ENCODE measurements around the gene GPR107. TPM values are rescaled to one million over a fixed set of nuclear protein-coding genes. Genes with fewer than 3 reads are reported as not detected.

Gene GPR107
- polyA plus RNA-seq, 10 donors, result 30.9 to 40.3 (median 35.8) TPM

DNA sequence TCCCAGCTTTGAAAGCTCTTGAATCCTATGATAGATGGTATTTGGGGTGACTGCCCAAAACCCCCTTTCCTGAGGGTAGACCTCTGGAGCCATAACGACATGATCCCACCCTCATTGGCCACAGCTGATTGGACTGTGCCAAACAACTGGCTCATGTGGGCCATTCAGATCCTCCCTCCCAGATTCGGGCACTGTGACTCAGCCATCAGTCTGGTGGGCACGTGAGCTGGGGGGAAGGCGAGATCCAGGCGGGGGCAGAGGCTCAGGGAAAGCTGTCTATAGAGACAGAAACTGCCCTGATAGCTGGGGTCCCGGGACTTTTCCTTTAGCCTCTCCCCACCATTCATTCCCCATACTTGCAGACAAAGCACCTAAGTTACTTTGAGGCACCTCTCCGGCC is 103.4 kb downstream of the GPR107 start:
- no peak for DNase-seq

DNA sequence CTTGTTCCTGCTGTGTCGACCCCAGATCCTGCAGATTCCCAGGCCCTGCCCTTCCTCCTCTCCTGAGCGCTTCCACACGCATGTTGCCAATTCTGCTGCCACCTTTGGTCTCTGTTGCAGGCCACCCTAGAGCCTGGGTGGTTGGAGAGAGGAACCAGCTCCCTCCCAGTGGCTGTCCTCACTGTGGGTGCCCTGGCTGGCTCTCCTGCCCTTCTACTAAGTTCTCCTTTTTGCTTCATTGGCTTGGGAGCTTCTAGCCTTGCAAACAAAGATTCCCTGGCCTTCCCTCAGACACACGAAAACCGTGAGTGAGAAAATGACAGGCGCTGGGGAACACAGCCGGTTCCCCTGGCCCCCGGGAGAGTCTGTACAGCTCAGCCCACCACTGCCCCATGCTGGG is 104.3 kb downstream of the GPR107 start:
- DNase-seq, result no peak

DNA sequence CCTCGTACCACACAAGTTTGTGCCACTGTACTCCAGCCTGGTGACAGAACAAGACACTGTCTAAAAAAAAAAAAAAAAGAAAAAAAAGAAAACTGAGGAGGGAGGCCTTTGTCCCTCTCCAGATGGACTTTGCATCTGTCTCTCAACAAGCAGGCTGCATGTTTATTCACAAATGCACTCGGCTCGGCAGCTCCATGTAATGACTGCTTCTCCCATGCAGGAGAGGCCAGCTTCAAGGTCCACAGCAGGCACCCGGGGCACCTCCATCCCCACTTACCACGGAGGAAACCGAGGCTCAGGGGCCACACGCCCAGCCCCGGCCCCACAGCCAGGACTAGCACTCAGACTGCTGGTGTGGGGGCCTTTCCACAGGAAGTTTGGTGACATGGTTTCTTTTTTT is 105.4 kb downstream of the GPR107 start:
- DNase-seq, result no peak

DNA sequence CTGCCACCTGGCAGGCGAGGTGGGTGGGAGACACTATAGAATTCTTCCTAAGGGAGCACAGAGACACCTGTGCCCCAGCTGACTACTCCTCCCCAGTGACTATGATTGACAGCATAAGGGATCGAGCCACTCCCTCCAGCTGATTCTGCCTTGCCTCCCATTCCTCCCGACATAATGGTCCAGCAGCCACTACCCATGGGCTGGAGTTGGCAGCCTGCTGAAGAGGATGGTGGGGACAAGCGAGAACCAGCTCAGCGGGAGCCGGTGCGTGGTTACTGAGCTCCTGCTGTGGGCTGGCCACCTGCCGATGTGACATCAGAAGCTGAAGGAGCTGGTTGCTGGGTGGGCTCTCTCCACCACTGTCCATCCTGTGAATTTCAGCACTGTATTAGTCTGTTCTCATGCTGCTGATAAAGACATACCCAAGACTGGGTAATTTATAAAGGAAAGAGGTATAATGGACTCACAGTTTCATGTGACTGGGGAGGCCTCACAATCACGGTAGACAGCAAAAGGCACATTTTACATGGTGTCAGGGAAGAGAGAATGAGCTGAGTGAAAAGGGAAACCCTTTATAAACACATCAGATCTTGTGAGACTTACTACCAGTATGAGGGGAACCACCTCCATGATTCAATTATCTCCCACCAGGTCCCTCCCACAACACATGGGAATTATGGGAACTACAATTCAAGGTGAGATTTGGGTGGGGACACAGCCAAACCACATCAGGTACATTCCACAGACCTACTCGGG is 106.4 kb downstream of the GPR107 start:
- no peak for DNase-seq

DNA sequence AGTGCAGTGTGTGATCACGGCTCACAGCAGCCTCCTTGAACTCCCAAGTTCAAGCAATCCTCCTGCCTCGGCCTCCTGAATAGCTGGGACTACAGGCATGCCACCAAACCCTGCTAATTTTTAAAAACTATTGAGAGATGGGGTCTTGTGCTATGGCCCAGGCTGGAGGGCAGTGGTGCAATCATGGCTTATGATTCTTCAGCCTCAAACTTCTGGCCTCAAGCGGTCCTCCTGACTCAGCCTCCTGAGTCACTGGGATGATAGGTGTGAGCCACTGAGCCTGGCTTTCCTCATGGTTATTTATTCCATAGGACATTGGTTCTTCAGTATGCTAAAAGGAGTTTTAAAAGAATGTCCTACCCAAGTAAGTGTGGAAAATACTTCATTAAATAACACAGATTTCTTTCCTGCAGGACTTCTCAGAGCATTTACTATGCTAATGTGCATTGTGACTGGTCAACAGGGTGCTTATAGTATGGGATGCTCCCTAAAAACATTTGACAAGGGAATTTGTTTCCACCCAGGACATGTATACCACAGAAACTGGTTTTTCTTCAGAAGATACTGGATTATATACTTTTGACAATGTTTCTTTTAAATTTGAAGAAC is 107.3 kb downstream of the GPR107 start:
- DNase-seq, result no peak

DNA sequence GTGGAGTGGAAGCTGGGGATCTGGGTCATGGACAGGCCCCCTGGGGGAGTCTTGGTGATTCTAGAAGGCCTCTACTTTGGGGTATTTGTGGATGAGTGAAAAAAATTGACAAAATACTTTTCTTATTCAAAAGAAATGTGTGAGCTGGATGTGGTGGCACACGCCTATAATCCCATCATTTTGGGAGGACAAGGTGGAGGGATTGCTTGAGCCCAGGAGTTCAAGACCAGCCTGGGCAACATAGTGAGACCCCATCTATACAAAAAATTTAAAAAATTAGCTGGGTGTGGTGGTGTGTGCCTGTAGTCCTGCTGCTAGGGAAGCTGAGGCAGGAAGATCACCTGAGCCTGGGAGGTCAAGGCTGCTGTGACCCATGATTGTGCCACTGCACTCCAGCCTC is 111.9 kb downstream of the GPR107 start:
- DNase-seq, result no peak

DNA sequence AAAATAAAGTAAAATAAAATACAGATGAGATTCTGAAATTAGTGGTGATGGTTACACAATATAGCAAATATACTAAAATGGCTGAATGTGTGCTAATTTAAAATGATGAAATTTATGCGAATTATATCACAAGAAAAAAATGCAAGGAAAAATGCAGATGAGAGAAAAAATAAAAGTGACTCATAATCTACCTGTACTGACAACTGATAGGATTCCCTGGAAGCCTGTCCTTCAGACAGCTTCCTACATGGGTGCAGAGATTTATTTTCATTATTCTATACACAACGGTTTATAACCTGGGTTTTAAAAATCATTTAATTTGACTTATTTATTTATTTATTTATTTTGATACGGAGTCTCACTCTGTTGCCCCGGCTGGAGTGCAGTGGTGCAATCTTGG is 112.7 kb downstream of the GPR107 start:
- no peak for DNase-seq

DNA sequence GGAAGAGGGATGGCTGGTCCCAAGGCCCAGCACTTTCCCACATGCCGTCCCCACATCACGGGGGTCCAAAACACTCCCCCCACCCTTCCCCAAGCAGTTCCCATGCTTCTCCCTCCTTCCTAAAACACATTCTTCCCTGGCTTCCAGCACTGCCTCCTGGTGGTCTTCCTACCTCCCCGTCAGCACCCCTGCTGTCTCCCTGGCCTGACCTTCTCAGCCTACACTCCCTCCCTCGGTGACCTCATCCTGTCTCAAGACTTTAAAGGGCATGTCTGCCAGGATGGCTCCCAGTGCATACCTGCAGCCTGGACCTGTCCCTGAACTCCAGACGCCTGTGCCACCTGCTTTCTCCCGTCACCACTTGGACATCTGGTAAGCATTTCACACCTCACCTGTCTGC is 114.2 kb downstream of the GPR107 start:
- no peak for DNase-seq

DNA sequence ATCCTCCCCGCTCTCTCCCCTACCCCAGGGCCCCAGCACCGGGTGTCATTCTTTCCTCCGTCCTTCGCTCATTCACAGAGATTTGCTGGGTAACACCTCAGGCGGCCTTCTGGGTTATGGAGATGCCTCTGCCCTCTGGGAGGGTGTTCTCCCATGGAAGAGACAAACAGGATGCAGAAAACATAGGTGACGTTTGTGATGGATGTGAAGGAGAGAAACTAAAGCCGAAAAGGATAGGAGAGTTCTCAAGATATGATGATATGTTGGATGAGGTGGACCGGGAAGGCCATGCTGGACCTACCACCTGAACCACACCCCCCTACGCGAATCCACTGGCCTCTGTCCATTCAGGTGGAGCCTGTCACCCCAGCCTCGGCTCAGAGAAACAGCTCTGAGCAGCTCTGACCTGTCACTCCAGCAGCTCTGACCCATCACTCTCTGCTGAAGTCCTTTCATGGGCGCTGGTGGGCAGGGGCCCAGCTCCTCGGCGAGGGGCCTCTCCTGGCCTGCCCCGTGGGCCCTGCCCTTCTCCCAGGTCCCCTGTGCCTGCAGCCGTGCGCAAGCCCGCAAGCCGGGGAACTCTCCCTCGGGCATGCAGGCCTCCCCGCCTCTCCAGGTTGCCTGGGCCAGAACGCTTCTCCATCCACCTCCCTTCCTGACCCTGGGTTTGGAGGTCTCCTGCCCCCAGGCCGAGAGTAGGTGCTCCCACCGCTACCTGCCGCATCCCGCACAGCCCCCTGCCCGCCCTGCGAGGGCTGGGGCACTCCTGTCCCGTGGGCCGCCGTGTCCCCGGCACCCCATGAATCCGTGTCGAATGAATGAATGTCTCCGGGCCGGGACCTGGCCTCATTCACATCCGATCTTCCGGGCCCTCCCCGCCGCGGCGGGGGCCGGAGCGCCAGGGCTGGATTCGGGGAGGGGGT is 117.8 kb downstream of the GPR107 start:
- peak in 1 of 3 donors; percentile 30 for DNase-seq

DNA sequence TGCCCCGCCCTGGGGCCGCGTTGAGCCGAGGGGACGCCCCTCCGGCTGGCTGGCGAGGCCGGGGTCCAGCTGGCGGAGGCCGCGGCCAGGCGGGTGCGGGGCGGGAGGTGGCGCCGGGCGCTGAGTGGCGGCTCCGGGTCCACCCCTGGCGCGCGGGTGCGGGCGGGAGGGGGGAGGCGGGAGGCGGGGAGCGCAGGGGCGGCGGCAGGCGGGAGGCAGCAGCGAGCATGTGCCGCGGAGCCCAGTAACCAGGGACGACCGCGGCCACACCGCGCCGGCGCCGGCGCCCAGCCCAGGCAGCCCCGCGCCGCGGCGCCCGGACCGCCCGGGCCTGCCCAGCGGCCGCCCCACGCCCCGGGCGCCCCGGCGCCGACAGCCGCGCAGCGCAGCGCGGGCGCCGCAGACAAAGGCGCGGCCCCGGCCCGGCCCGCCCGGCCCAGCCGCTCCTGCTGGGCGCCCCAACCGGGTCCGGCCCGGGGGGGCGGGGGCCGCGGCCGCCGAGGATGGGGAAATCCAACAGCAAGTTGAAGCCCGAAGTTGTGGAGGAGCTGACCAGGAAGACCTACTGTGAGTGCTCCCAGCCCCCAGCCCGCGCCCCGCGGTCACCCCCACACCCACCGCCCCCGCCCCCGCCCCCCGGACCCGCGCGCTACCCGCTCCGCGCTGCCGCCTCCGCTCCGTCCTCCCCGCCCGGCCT is 118.6 kb downstream of the GPR107 start, which contains the start of gene NCS1:
Gene NCS1 (plus strand): TSS at position 244 of the 697 bp plus-strand sequence. CDS start 260 bp downstream, at position 504.
- peak; percentile 59 to 84 (median 78) for DNase-seq

DNA sequence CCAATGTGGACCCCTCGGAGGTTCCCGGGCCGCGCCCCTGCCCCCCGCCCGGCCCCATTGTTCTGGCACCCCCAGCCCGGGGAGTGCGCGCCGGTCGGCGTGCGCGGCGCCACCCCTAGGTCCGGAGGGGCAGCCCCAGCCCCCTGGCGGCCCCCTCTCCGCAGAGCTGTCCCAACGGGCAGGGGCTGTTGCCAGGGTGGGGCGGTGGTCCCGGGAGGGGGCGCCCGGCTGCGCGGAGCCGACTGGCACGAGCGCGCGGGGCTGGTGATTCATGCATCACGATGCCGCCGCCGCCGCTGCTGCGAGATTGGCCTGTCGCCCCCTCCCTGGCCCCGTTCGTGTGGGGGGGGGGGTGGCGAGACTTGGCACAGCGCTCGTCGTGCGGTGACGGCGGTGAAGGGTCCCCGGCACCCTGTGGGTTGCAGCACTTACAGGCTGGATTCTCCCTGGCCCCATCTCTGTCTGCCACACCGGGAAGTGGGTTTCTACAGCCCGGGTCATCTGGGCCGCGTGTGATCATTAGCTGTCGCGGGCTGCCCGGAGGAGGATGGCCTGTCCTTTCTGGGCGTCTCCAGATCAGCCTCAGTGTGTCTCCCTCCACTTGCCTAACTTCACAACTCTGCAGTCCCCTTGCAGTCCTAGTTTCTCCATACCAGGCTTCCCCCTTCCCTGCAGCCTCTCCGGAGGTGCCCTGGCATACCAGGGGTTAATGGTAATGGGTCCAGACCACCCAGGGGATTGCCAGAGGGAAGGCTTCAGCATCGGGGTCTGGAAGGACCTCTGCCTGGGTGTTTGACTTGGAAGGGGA is 119.4 kb downstream of the GPR107 start:
- peak in 1 of 3 donors; percentile 44 for DNase-seq

DNA sequence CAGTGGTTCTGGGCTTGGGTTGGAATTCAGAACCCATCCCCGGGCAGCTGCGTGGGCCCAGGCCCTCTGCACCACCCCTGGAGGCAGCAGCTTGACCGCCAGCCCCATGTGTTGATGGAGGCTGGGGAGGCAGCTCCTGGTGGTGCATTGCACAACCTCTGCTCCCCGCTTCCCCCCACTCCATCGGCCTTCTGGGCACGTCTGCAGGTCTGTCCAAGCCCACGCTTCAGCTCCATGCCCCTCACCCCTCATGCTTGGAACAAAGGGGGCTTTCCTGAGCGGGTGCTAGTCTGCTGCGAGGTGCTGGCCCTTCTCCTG is 119.9 kb downstream of the GPR107 start:
- DNase-seq, result peak in 1 of 3 donors; percentile 35

DNA sequence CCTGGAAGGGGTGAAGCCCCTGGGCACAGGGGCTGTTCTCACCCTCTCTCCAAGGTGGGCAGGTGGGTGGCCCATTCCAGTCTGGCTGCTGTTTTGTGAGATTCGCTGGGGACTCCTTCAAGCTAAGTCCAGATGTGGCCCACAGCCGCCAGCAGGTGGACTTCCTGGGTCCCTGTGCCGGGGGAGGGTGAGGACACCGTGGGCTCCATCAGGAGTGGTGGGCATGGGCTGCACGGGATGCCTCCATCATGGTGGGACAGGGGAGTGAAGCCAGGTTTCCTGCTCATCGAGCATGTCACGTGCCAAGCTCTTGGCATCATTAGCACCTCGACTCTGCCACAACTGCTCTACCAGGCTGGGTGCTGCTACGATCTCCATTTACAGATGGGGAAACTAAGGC is 120.3 kb downstream of the GPR107 start:
- DNase-seq, result no peak

DNA sequence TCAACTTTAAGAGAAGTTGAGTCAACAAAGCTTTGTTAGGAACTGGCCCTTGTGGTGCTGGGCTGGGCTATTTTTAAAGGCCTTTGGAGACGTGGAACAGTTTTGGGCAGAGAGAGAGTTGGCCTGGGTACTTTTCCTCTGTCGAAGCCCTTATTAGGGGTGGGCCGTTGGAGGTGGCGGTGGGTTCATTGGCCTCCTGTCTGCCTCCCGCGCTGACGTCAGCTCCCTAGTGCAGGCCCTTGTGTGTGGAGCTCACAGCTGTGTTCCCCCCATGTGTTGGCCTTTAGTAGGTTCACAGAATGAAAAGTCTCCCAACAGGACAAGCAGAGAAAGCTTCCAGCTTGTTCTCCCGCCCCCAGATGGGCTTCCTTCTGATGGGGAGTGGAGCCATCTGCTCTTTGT is 121.2 kb downstream of the GPR107 start:
- peak in 1 of 3 donors; percentile 74 for DNase-seq

DNA sequence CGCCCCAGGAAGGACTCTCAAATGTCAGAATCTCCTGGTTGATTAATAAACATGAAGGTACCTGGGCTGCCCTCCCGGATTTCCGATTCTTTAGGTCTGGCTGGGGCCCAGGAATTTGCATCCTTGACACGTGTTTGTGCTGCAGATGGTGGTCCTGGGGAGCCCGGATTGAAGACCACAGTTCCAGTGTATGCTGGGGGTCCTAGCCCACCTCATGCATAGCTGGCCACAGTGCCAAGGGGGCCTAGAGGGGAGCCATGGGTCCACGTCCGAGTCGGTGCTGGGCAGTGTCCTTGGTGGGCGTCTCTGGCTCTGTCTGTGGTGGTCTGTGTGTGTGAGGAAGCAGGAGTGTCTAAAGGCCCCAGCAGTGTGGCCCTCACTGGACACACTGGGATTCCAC is 121.6 kb downstream of the GPR107 start:
- DNase-seq, result no peak

DNA sequence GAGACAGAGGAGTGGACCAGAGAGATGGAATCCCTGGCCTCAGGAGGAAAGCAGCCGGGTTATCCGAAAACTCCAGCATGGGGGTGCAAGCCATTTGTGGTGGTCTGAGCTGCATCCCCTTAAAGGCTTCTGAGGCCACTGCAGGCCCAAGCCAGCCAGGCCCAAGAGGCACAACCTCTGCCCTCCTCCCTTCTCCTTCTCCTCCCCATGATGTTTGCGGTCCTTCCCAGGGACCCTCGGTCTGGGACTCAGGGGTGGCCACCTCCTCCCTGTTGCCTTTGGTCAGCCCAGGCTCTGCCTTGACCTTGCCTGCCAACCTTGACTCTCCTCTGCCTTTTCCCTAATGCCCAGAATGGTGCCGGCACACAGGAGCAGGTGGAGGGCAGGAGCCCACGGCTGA is 123.1 kb downstream of the GPR107 start:
- DNase-seq, result no peak

DNA sequence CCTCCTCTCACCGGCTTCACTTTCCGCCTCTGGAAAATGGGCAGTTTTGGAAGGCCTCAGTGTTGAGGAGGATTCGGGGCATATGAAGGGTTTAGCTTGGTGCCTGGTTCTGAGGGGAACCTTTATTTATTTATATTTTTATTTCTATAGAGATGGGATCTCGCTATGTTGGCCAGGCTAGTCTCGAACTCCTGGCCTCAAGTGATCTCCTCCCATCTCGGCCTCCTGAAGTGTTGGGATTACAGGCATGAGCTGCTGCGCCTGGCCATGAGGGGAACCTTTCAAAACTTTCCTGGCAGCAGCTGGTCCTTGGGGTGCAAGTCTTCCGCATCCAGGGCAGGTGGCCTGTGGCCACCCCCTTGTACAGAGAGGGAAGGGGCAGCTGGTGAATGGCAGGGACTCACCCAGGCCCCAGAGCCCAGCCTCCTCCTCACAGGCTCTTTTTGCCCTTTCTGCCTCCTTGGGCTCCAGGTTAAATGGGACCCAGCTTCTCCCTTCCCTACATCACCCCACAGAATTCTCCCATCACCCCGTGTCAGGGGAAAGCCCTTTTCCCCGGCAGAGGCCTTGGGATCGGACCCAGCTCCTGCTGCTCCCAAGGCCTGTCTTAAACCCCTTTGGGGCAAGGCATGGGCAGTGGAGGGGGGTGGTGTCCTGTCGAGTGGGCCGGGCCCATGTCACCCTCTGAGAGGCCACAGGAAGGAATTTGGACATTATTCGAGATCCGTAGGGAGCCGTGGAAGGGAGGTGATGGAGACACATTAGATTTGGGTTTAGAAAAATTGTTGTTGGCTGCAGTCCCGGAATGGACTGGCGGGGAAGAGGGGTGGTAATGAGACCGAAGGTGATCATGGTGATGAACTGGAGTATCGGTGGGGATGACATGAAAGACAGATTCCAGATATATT is 124.4 kb downstream of the GPR107 start:
- DNase-seq, result no peak

DNA sequence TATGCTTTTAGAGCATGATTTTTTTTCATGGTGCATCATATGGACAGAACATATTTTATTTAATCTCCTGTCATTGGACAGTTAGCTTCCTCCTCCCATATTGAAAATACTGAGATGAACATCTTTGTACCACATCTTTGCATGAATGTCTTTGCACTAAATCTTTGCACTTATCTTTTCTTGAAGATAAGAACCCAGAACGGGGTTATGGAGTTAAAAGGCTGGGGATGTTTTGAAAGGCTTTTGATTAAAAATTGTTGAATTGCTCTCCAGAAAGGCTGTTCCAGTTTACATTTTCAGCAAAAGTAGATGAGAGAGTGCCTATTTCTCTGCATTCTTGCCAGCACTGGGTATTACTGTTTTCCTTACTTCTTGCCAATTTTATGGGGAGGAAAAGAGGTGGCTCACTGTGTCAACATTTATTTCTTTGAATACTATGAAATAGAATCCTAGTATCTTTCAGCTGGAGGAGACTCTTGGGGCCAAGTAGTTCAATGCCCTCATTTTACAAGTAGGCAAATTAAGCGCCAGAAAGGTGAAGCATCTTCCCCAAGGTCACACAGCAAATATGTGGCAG is 125.7 kb downstream of the GPR107 start:
- no peak for DNase-seq

DNA sequence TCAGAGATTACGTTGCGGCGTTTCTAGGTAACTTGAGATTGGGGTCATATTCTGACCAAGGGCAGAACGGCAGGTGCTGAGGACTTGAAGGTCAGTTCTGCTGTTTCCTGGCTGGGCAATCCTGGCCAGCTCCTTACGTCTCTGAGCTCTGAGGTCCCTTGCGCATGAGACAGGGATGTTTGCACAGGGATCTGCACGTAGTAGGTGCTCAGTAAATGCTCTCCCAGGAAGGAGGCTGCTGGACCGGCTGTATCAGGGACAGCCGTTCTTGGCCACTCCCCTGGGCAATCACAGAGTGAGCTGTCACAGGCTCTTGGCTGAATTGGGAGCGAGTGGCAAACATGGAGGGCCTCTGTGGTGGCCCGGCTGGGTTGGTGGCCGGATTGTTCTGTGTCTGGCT is 126.8 kb downstream of the GPR107 start:
- no peak for DNase-seq

Measured in muscle of back (tissue), 11 donors.